Measurements from ENCODE around the gene EXD3. TPM values are rescaled to one million over a fixed set of nuclear protein-coding genes. Genes with fewer than 3 reads are reported as not detected.

Gene EXD3
- total and polyA plus RNA-seq, 2 of the 13 experiments (the other 11 are each of a cell fraction or from before 2014, with no cell fraction given): 2.7 to 4.8 TPM

GRCh38 chr9:137459152-137459600 lies 36.2 kb upstream of the EXD3 start, which contains the start of gene NSMF:
TSS of gene NSMF (minus strand) at chr9:137459334. CDS start at chr9:137459102, 232 bp downstream.
- Histone ChIP-seq H4K20me1 (ENCODE audit: insufficient read depth, low read length) (peaks cover 11% of the 10 kb centered on the region; the same call in 1 of the 2 replicates), H3K9ac (ENCODE audit: insufficient read depth, low read depth, low read length) (peak within 1 kb of the TSS; percentile 97), H3K36me3 (replicated peaks in 1 of 2; ENCODE audit: control insufficient read depth in 1 of 2, insufficient read depth in 2 of 2, low read length in 2 of 2) (peaks cover 4 to 19% of the 10 kb centered on the region in 2 experiments; a peak in 4 of 5 replicates), H3K4me3 (replicated peaks in 1 of 3; ENCODE audit: insufficient read depth in 1 of 3, low read depth in 2 of 3, low read length in 3 of 3) (peak within 1 kb of the TSS; percentile 68 to 95 (median 95)), H3K79me2 (ENCODE audit: insufficient read depth, low read length) (peaks cover 28% of the 10 kb centered on the region), H2AFZ (ENCODE audit: low read length) (no peak within 1 kb of the TSS), H3K27me3 (ENCODE audit: control insufficient read depth in 1 of 2, insufficient read depth in 2 of 2, low read length in 2 of 2) (no peaks in the 10 kb centered on the region), H3K4me2 (ENCODE audit: low read depth, low read length) (peak within 1 kb of the TSS; percentile 96), H3K4me1 (ENCODE audit: insufficient read depth, low read length) (peaks cover 81% of the 10 kb centered on the region), H3K9me3 (ENCODE audit: low read length) (no peaks in the 10 kb centered on the region), H3K27ac (ENCODE audit: extremely low read length, insufficient read depth, low read length) (peak within 1 kb of the TSS; percentile 99)
- no TSS peak for BruUV-seq (replicated peaks)
- WGBS (ENCODE audit: low lambda C conversion rate): 1% methylated on average over 12 of the region's 62 CpGs
- ChIA-PET CTCF (ENCODE audit: low intra/inter-chr PET ratio, low total read pairs) (no interaction called here), POLR2A (interaction anchor here (0.6 to 1.9 kb wide), 9 partner anchors 10 to 1096 kb away, joined by 3 to 12 read pairs (median 3); partner anchors contain the start of genes ENTPD8, EXD3, NOXA1 and TUBB4B)
- DNase-seq (ENCODE audit: low spot score) (peak; percentile 77), FAIRE-seq (peak; percentile 18), ATAC-seq (peak; percentile 24)
- in situ Hi-C loops (cut with HindIII; ENCODE audit: extremely low pct_ligation_motif_present, low pct_unique_long_range_greater_than_20kb) (no loop called here), intact Hi-C loops (cut with micrococcal nuclease; ENCODE audit: unreplicated experiment) (no loop called here)
- no peak for TF ChIP-seq ZNF207 (IDR thresholded peaks at IDR 0.05; ENCODE audit: borderline replicate concordance)
- TF ChIP-seq REL (CRISPR knock-in tag; conservative IDR thresholded peaks at IDR 0.05): no peak
- 0 out of 2 replicates have a peak, but pooled peaks have one; percentile 24 for TF ChIP-seq YEATS2 (CRISPR knock-in tag; IDR thresholded peaks at IDR 0.05; ENCODE audit: borderline replicate concordance)
- no peak for TF ChIP-seq DMAP1 (CRISPR knock-in tag; IDR thresholded peaks at IDR 0.05)
- no peak for TF ChIP-seq ELK4 (CRISPR knock-in tag; IDR thresholded peaks at IDR 0.05; ENCODE audit: borderline replicate concordance)
- no peak for TF ChIP-seq ZSCAN22 (CRISPR knock-in tag; IDR thresholded peaks at IDR 0.05)
- no peak for TF ChIP-seq ZNF557 (CRISPR knock-in tag; IDR thresholded peaks at IDR 0.05)
- TF ChIP-seq IKZF1 (IDR thresholded peaks at IDR 0.05): no peak
- no peak for TF ChIP-seq CEBPG (CRISPR knock-in tag; IDR thresholded peaks at IDR 0.05)
- TF ChIP-seq KAT2B (IDR thresholded peaks at IDR 0.05; ENCODE audit: borderline replicate concordance, low read depth, low read length): no peak
- TF ChIP-seq MLLT10 (CRISPR knock-in tag; IDR thresholded peaks at IDR 0.05): no peak
- TF ChIP-seq E2F1 (CRISPR knock-in tag; IDR thresholded peaks at IDR 0.05): no peak
- no peak for TF ChIP-seq ATRX (CRISPR knock-in tag; IDR thresholded peaks at IDR 0.05; ENCODE audit: borderline replicate concordance)
- TF ChIP-seq REPIN1 (CRISPR knock-in tag; IDR thresholded peaks at IDR 0.05; ENCODE audit: borderline replicate concordance, low read depth): no peak
- no peak for TF ChIP-seq NR1H2 (CRISPR knock-in tag; IDR thresholded peaks at IDR 0.05; ENCODE audit: borderline replicate concordance, low read depth)
- no peak for TF ChIP-seq JARID2 (CRISPR knock-in tag; IDR thresholded peaks at IDR 0.05; ENCODE audit: insufficient replicate concordance)
- TF ChIP-seq CHD2 (IDR thresholded peaks at IDR 0.05; ENCODE audit: low read depth, low read length): no peak
- no peak; the same call in 1 of the 2 replicates for TF ChIP-seq BCL3 (CRISPR knock-in tag; IDR thresholded peaks at IDR 0.05)
- TF ChIP-seq LBX2 (CRISPR knock-in tag; IDR thresholded peaks at IDR 0.05; ENCODE audit: borderline replicate concordance): no peak
- no peak for TF ChIP-seq ZBTB39 (CRISPR knock-in tag; IDR thresholded peaks at IDR 0.05)
- TF ChIP-seq NFRKB (IDR thresholded peaks at IDR 0.05): no peak
